GM19397 (cell line): ENCODE measurements around the gene RGN.
"Not testable (repeated sequence)": the region's sequence is repeated elsewhere in the genome, so short reads cannot be mapped to it uniquely, and the experiment has no call there.

ENCODE experiments used
- ATAC-seq: cut with Tn5 transposase; IDR thresholded peaks from one replicate; pipeline ENCODE4 v1.9.1; 2021; ENCODE audit warnings: mild to moderate bottlenecking, moderate library complexity; ENCODE audit not compliant: unreplicated experiment

Gene RGN

GRCh38 chrX:47078129-47079043, at the start of gene RGN:
Gene RGN (plus strand): TSS chrX:47078443. CDS start chrX:47081145, 2,702 bp downstream.
- ATAC-seq, result no peak

GRCh38 chrX:47030339-47030738, 47.9 kb upstream of the RGN start:
- no peak for ATAC-seq

- no peak for ATAC-seq
These were observed 30.3 kb upstream of the RGN start for GRCh38 chrX:47047989-47048388.

GRCh38 chrX:47059142-47059874, 18.9 kb upstream of the RGN start:
- ATAC-seq, result no peak

GRCh38 chrX:47060708-47061107, 17.5 kb upstream of the RGN start:
- no peak for ATAC-seq

GRCh38 chrX:47061238-47061919, 16.9 kb upstream of the RGN start:
- ATAC-seq, result no peak

- no peak for ATAC-seq
These were observed 15.1 kb upstream of the RGN start for GRCh38 chrX:47063179-47063578.

GRCh38 chrX:47068214-47068613, 10.0 kb upstream of the RGN start:
- ATAC-seq, result no peak

- ATAC-seq, result no peak
These were observed 9.5 kb upstream of the RGN start for GRCh38 chrX:47068720-47069119.

GRCh38 chrX:47080215-47080914, 2.1 kb downstream of the RGN start:
- ATAC-seq, result no peak

- no peak for ATAC-seq
These were observed 2.6 kb downstream of the RGN start for GRCh38 chrX:47080915-47081236.

GRCh38 chrX:47091149-47091775, 13.0 kb downstream of the RGN start:
- no peak for ATAC-seq

- no peak for ATAC-seq
These were observed 15.0 kb downstream of the RGN start for GRCh38 chrX:47093248-47093647.

- no peak for ATAC-seq
These were observed 15.6 kb downstream of the RGN start for GRCh38 chrX:47093860-47094259.

- no peak for ATAC-seq
These were observed 18.8 kb downstream of the RGN start for GRCh38 chrX:47097018-47097417.

GRCh38 chrX:47098338-47099094, 20.3 kb downstream of the RGN start:
- ATAC-seq, result no peak

GRCh38 chrX:47101206-47101605, 23.0 kb downstream of the RGN start:
- ATAC-seq, result no peak

GRCh38 chrX:47110936-47111615, 32.8 kb downstream of the RGN start:
- ATAC-seq, result not testable (repeated sequence)

GRCh38 chrX:47112316-47112954, 34.2 kb downstream of the RGN start:
- ATAC-seq, result no peak
